HepG2 (cell line): ENCODE results near the gene MINDY1. TPM values are rescaled to one million over a fixed set of nuclear protein-coding genes. Genes with fewer than 3 reads are reported as not detected.

Source experiments
- ATF1 ChIP-seq: IDR thresholded peaks from 2 replicates; pipeline ENCODE4 v1.6.1; 2016; ENCODE audit warnings: mild to moderate bottlenecking, control low read depth
- ATF6 ChIP-seq: sonication (generic); formaldehyde crosslinking; conservative IDR thresholded peaks from 2 replicates; pipeline ENCODE4 v1.4.0; 2020; ENCODE audit warnings: missing genetic modification reagents
- FOXK1 ChIP-seq: sonication (generic); formaldehyde crosslinking; IDR thresholded peaks from 2 replicates; pipeline ENCODE4 v1.4.0; 2020; ENCODE audit warnings: low read depth, missing genetic modification reagents, borderline replicate concordance
- GATAD2A ChIP-seq: IDR thresholded peaks from 2 replicates; pipeline ENCODE4 v1.6.1; 2016
- HNF4G ChIP-seq, 2 experiments: sonication (generic) in 1 of 2; formaldehyde crosslinking in 1 of 2; IDR thresholded peaks; 2 replicates each; pipeline versions ENCODE4 v1.4.0 to v1.6.1; 2011 to 2020; ENCODE audit warnings: borderline replicate concordance in 2 of 2, low read depth in 2 of 2, mild to moderate bottlenecking in 2 of 2, low read length in 1 of 2, missing genetic modification reagents in 1 of 2, moderate library complexity in 1 of 2
- IKZF1 ChIP-seq: fragments of 450-650 bp; IDR thresholded peaks from 2 replicates; pipeline ENCODE4 v1.7.1; 2016
- JUND ChIP-seq: sonication (generic); formaldehyde crosslinking; IDR thresholded peaks from 2 replicates; pipeline ENCODE4 v1.8.0; 2022; ENCODE audit warnings: mild to moderate bottlenecking, missing genetic modification reagents
- MED13 ChIP-seq: sonication (generic); formaldehyde crosslinking; IDR thresholded peaks from 2 replicates; pipeline ENCODE4 v1.5.0; 2020; ENCODE audit warnings: missing genetic modification reagents
- SMAD1 ChIP-seq: sonication (generic); formaldehyde crosslinking; IDR thresholded peaks from 2 replicates; pipeline ENCODE4 v1.4.0; 2020; ENCODE audit warnings: missing genetic modification reagents, low read depth, mild to moderate bottlenecking, borderline replicate concordance
- TBP ChIP-seq: sonication (generic); formaldehyde crosslinking; IDR thresholded peaks from 2 replicates; pipeline ENCODE4 v1.5.0; 2020; ENCODE audit warnings: missing genetic modification reagents
- TERF1 ChIP-seq: sonication (generic); formaldehyde crosslinking; IDR thresholded peaks from 2 replicates; pipeline ENCODE4 v1.8.0; 2022; ENCODE audit warnings: mild to moderate bottlenecking, missing genetic modification reagents, moderate library complexity
- TGIF2 ChIP-seq: IDR thresholded peaks from 2 replicates; pipeline ENCODE4 v1.6.1; 2016; ENCODE audit warnings: control low read depth, missing compliant biosample characterization
- ZBTB38 ChIP-seq: sonication (generic); formaldehyde crosslinking; IDR thresholded peaks from 2 replicates; pipeline ENCODE4 v1.5.1; 2020; ENCODE audit warnings: mild to moderate bottlenecking, missing genetic modification reagents
- ZFP90 ChIP-seq: sonication (generic); formaldehyde crosslinking; IDR thresholded peaks from 2 replicates; pipeline ENCODE4 v1.8.0; 2022; ENCODE audit warnings: missing genetic modification reagents, mild to moderate bottlenecking, inconsistent platforms, borderline replicate concordance
- ZNF260 ChIP-seq: sonication (generic); formaldehyde crosslinking; IDR thresholded peaks from 2 replicates; pipeline ENCODE4 v1.4.0; 2020; ENCODE audit warnings: missing genetic modification reagents, low read depth, mild to moderate bottlenecking, borderline replicate concordance
- ZNF292 ChIP-seq: sonication (generic); formaldehyde crosslinking; IDR thresholded peaks from 2 replicates; pipeline ENCODE4 v1.8.1; 2022; ENCODE audit warnings: mild to moderate bottlenecking, low read depth, missing genetic modification reagents, borderline replicate concordance
- ZNF296 ChIP-seq: sonication (generic); formaldehyde crosslinking; conservative IDR thresholded peaks from 2 replicates; pipeline ENCODE4 v1.5.0; 2020; ENCODE audit warnings: mild to moderate bottlenecking, missing genetic modification reagents
- ZNF3 ChIP-seq: IDR thresholded peaks from 2 replicates; pipeline ENCODE4 v1.7.0; 2017; ENCODE audit warnings: inconsistent platforms
- ZNF572 ChIP-seq: sonication (generic); formaldehyde crosslinking; IDR thresholded peaks from 2 replicates; pipeline ENCODE4 v1.5.1; 2020; ENCODE audit warnings: mild to moderate bottlenecking, missing genetic modification reagents
- ZNF607 ChIP-seq: sonication (generic); formaldehyde crosslinking; IDR thresholded peaks from 2 replicates; pipeline ENCODE4 v1.5.1; 2020; ENCODE audit warnings: missing genetic modification reagents, mild to moderate bottlenecking, borderline replicate concordance
- ZNF639 ChIP-seq: conservative IDR thresholded peaks from 2 replicates; pipeline ENCODE4 v1.6.1; 2018; ENCODE audit warnings: missing genetic modification reagents
- ZNF746 ChIP-seq: sonication (generic); formaldehyde crosslinking; IDR thresholded peaks from 2 replicates; pipeline ENCODE4 v1.8.0; 2022; ENCODE audit warnings: mild to moderate bottlenecking, missing genetic modification reagents
- polyA plus RNA-seq, 8 experiments: library from polyadenylated mRNA; depleted of rRNA in 3 of 8; stranded (reverse) in 7 of 8; unstranded in 1 of 8; fragments of >200 nt; fragmentation: Illumina TruSeq in 4 of 8; extraction: Trizol in 4 of 8; gene quantifications; 2 replicates each; pipeline versions ENCODE4 v1.2.1 to v1.2.3, GENCODE V29; 2011 to 2016; ENCODE audit warnings: low read depth in 4 of 8, missing spikeins in 1 of 8, mixed read lengths in 1 of 8; ENCODE audit not compliant: insufficient read depth in 1 of 8
- total RNA-seq, 5 experiments: library from RNA; depleted of rRNA; stranded (reverse); fragments of >200 nt; fragmentation: Illumina TruSeq; extraction: Trizol; gene quantifications; 2 replicates each; pipeline ENCODE4 v1.2.3, GENCODE V29; 2016; ENCODE audit warnings: low read depth in 1 of 5
- TF ChIP-seq, protein P1 (sequence below): sonication (generic); formaldehyde crosslinking; IDR thresholded peaks from 2 replicates; pipeline ENCODE4 v1.8.0; 2023; ENCODE audit warnings: mild to moderate bottlenecking, missing genetic modification reagents

The MINDY1 gene
- total and polyA plus RNA-seq, 2 of the 13 experiments (the other 11 are each of a cell fraction or from before 2014, with no cell fraction given): 11.1 to 15.0 TPM

DNA sequence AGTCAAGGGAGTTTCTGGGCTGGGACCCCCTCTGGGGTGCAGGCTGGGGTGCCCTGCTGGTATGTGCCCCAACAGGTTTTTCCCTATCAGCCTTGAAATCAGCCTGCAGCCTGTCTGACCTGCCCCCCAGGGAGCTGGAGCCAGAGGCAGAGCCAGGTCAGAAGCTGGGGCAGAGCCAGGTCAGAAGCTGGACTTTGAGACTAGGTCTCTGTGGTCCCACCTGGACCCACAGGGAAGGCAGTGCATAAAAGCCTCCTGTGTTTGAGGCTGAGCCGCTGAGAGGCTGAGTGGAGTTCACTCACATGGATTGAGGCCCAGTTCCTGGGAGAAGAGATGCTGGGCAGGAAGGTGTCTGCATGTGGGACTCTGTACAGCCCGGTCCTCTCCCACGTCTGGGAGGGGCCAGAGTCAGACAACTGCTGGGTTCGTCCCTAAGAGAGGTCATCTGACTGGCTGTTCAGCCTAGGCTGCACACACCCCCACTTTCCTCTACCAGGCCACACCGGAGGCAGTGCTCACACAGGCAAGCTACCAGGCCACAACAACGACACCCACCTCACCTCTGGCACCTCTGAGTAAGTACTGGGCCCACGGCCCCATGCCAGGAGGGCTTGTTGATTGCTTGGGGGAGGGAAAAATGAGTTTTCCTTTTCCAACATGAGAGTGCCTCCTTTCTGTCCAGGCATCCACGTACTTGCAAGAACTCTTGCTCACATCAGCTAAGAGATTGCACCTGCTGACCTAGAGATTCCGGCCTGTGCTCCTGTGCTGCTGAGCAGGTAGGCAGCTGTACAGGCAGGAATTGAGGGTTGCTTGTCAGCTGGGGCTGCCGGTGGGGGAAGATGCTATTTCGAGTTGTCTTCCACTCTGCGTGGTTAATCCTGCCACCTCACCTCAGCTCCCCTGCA, 24.6 kb downstream of the MINDY1 start, which contains the start of gene ANXA9 (continued):
- TF ChIP-seq ATF6 (CRISPR knock-in tag) (no peak), ZBTB38 (peak; percentile 59; the same call in 1 of the 2 replicates), ATF1 (no peak), ZFP90 (CRISPR knock-in tag) (no peak; the same call in 1 of the 2 replicates), JUND (no peak), ZNF3 (CRISPR knock-in tag) (no peak), MED13 (CRISPR knock-in tag) (no peak), SMAD1 (no peak), ZNF572 (CRISPR knock-in tag) (0 out of 2 replicates have a peak, but pooled peaks have one; percentile 59), ZNF292 (peak; percentile 60; the same call in 1 of the 2 replicates), ZNF296 (CRISPR knock-in tag) (0 out of 2 replicates have a peak, but pooled peaks have one; percentile 31), HNF4G (IDR thresholded peaks at IDR 0.05; ENCODE audit: borderline replicate concordance, low read depth, low read length) (peak; percentile 91), HNF4G (CRISPR knock-in tag; IDR thresholded peaks at IDR 0.05; ENCODE audit: borderline replicate concordance, low read depth) (peak; percentile 91; the same call in 1 of the 2 replicates), GATAD2A (CRISPR knock-in tag) (peak; percentile 86), ZNF639 (CRISPR knock-in tag) (no peak), ZNF607 (no peak), FOXK1 (CRISPR knock-in tag) (peak; percentile 40; the same call in 1 of the 2 replicates), IKZF1 (no peak), TGIF2 (CRISPR knock-in tag) (peak; percentile 60), ZNF746 (CRISPR knock-in tag) (no peak), TBP (CRISPR knock-in tag) (no peak), TERF1 (CRISPR knock-in tag) (no peak), ZNF260 (CRISPR knock-in tag) (no peak)
- TF ChIP-seq, protein P1, sequence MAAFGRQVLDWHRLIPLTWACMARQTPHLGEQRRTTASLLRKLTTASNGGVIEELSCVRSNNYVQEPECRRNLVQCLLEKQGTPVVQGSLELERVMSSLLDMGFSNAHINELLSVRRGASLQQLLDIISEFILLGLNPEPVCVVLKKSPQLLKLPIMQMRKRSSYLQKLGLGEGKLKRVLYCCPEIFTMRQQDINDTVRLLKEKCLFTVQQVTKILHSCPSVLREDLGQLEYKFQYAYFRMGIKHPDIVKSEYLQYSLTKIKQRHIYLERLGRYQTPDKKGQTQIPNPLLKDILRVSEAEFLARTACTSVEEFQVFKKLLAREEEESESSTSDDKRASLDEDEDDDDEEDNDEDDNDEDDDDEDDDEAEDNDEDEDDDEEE (CRISPR knock-in tag): peak; percentile 62; the same call in 1 of the 2 replicates
